Lower leg skin (tissue), 3 donors: ENCODE results near the gene SMIM22.

Source experiments
- CTCF ChIP-seq, 3 donors: fragments of 450-650 bp; IDR thresholded peaks; one replicate each; pipeline ENCODE4 v1.5.1; 2016; ENCODE audit warnings: antibody characterized with exemption in 3 of 3, mild to moderate bottlenecking in 3 of 3, moderate library complexity in 2 of 3
- POLR2A ChIP-seq, 2 donors: fragments of 450-650 bp; IDR thresholded peaks; one replicate each; pipeline ENCODE4 v1.6.1; 2016 to 2017; ENCODE audit warnings: antibody characterized with exemption in 2 of 2, mild to moderate bottlenecking in 1 of 2, moderate library complexity in 1 of 2

GRCh38 chr16:4783251-4783950 is 11.8 kb upstream of the SMIM22 start:
- TF ChIP-seq CTCF (IDR thresholded peaks at IDR 0.05) (no peak), POLR2A (IDR thresholded peaks at IDR 0.05) (no peak)
